ENCODE measurements around the gene PRKAG2.

The PRKAG2 gene

DNA sequence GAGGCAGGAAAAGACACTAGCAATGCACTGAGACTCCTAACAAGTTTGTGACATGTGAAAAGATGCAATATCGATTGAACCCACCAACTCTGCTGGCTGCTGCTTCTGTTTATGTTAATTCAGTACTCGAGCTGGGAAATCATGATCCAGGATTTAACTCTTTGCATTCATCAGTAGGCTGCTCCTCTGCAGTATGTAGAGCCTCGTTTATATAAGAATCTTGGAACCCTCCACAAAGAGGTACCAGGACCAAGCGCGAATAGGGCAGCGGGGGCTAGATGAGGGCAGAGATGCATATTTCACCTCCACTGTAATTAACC, 7.8 kb downstream of the PRKAG2 start:
- Histone ChIP-seq H3K9ac (ENCODE audit: low read depth, low read length, poor library complexity, severe bottlenecking) (no peak overlapping the region), H3K4me3 (ENCODE audit: low read length, poor library complexity, severe bottlenecking) (no peak overlapping the region)

DNA sequence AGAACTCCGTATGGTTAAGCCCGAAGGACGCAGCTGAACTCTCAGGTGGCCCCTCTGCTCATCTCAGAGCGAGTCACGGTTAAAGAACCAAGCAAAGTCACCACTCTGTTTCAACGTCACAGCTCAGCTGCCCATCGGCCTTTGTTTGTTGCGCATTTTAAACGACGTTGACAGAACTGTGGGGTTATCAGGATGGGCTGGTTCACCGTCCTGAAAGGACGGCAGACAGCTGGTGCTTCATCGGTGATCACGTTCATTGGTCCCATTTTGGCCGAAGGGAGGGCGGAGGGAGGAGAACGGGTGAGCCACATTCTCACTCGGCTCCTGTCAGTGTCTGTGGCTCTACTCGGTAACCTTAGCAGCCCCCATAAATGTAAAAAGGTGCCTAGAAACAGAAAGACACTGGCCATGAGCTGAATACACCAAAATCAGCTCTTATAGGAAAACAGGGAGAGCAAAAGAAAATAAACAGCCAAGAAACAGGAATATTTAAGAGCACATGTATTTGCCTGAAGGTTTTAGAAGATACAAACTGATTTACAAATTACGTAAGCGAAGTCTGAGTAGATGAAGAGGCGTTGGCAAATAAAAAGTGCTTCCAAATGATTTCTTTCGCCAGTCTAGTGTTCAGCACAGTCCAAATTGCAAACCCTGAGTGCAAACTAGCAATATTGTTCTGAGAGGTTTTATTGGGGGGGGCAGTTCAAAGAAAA, 8.4 kb downstream of the PRKAG2 start:
- Histone ChIP-seq H3K9ac (ENCODE audit: low read depth, low read length, poor library complexity, severe bottlenecking) (no peak overlapping the region), H3K9me3 (ENCODE audit: insufficient read depth, low read depth, low read length) (no peaks in the 10 kb centered on the region), H3K4me2 (ENCODE audit: low read depth, low read length, poor library complexity, severe bottlenecking) (no peak overlapping the region), H3K4me1 (ENCODE audit: insufficient read depth, low read length, poor library complexity, severe bottlenecking) (no peaks in the 10 kb centered on the region), H3F3A (ENCODE audit: low read depth) (no peaks in the 10 kb centered on the region), H3K36me3 (ENCODE audit: insufficient read depth, low read length) (no peaks in the 10 kb centered on the region), H3K79me2 (ENCODE audit: insufficient read depth, low read length) (no peaks in the 10 kb centered on the region; the same call in 1 of the 2 replicates), H3K9me2 (replicated peaks; ENCODE audit: low read depth, low read length) (no peaks in the 10 kb centered on the region), H4K20me1 (ENCODE audit: insufficient read depth, low read length, poor library complexity, severe bottlenecking) (no peaks in the 10 kb centered on the region), H2AFZ (ENCODE audit: low read length) (no peak overlapping the region), H3K27me3 (ENCODE audit: insufficient read depth, low read length, poor library complexity, severe bottlenecking) (no peaks in the 10 kb centered on the region), H3K4me3 (ENCODE audit: low read length, poor library complexity, severe bottlenecking) (no peak overlapping the region)
- TF ChIP-seq EZH2phosphoT487 (IDR thresholded peaks at IDR 0.05; ENCODE audit: borderline replicate concordance), result no peak
- TF ChIP-seq, protein P1, sequence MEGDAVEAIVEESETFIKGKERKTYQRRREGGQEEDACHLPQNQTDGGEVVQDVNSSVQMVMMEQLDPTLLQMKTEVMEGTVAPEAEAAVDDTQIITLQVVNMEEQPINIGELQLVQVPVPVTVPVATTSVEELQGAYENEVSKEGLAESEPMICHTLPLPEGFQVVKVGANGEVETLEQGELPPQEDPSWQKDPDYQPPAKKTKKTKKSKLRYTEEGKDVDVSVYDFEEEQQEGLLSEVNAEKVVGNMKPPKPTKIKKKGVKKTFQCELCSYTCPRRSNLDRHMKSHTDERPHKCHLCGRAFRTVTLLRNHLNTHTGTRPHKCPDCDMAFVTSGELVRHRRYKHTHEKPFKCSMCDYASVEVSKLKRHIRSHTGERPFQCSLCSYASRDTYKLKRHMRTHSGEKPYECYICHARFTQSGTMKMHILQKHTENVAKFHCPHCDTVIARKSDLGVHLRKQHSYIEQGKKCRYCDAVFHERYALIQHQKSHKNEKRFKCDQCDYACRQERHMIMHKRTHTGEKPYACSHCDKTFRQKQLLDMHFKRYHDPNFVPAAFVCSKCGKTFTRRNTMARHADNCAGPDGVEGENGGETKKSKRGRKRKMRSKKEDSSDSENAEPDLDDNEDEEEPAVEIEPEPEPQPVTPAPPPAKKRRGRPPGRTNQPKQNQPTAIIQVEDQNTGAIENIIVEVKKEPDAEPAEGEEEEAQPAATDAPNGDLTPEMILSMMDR (conservative IDR thresholded peaks at IDR 0.05; ENCODE audit: low read length), result no peak

More for the DNA sequence above, 7.8 kb downstream of the PRKAG2 start:
- Histone ChIP-seq H3K9me2 (replicated peaks; ENCODE audit: low read depth, low read length) (no peaks in the 10 kb centered on the region), H3K4me1 (ENCODE audit: insufficient read depth, low read length, poor library complexity, severe bottlenecking) (no peaks in the 10 kb centered on the region), H3K9me3 (ENCODE audit: insufficient read depth, low read depth, low read length) (no peaks in the 10 kb centered on the region), H3K36me3 (ENCODE audit: insufficient read depth, low read length) (no peaks in the 10 kb centered on the region), H3K79me2 (ENCODE audit: insufficient read depth, low read length) (no peaks in the 10 kb centered on the region; the same call in 1 of the 2 replicates), H4K20me1 (ENCODE audit: insufficient read depth, low read length, poor library complexity, severe bottlenecking) (no peaks in the 10 kb centered on the region), H3K4me2 (ENCODE audit: low read depth, low read length, poor library complexity, severe bottlenecking) (no peak overlapping the region), H2AFZ (ENCODE audit: low read length) (no peak overlapping the region), H3K27me3 (ENCODE audit: insufficient read depth, low read length, poor library complexity, severe bottlenecking) (no peaks in the 10 kb centered on the region), H3F3A (ENCODE audit: low read depth) (no peaks in the 10 kb centered on the region)
- TF ChIP-seq, protein P1 (conservative IDR thresholded peaks at IDR 0.05; ENCODE audit: low read length), result no peak
- TF ChIP-seq EZH2phosphoT487 (IDR thresholded peaks at IDR 0.05; ENCODE audit: borderline replicate concordance), result no peak

DNA sequence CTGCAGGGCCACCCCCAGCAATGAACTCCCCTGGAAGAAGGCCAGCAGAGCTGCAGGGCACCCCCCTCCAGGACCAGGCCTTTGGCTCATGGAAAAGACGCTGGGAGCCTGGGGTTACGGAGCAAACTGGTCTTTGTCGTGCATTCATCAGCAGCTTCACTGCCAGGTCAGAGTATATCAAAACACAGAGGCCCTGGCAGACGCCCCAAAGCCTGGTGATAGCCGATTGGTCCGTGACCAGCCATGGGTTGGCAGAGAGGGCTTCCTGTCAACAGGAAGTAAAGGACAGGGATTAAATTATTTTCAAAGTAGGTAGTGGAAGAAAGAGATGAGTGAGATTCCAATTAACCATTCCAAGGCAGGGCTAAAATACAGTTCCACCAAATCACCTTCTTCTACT, 9.0 kb downstream of the PRKAG2 start:
- H3K9ac ChIP-seq (ENCODE audit: low read depth, low read length, poor library complexity, severe bottlenecking), result no peak overlapping the region
- no peaks in the 10 kb centered on the region for H3K79me2 ChIP-seq (ENCODE audit: insufficient read depth, low read length)
- H3K9me3 ChIP-seq (ENCODE audit: insufficient read depth, low read depth, low read length), result no peaks in the 10 kb centered on the region
- no peak overlapping the region for H3K4me2 ChIP-seq (ENCODE audit: low read depth, low read length, poor library complexity, severe bottlenecking)
- H3F3A ChIP-seq (ENCODE audit: low read depth), result no peaks in the 10 kb centered on the region
- H3K27me3 ChIP-seq (ENCODE audit: insufficient read depth, low read length, poor library complexity, severe bottlenecking), result no peaks in the 10 kb centered on the region
- TF ChIP-seq EZH2phosphoT487 (IDR thresholded peaks at IDR 0.05; ENCODE audit: borderline replicate concordance), result no peak
- no peaks in the 10 kb centered on the region for H3K9me2 ChIP-seq (replicated peaks; ENCODE audit: low read depth, low read length)
- H3K36me3 ChIP-seq (ENCODE audit: insufficient read depth, low read length), result no peaks in the 10 kb centered on the region
- no peaks in the 10 kb centered on the region for H3K4me1 ChIP-seq (ENCODE audit: insufficient read depth, low read length, poor library complexity, severe bottlenecking)
- no peak overlapping the region for H3K4me3 ChIP-seq (ENCODE audit: low read length, poor library complexity, severe bottlenecking)
- no peaks in the 10 kb centered on the region for H4K20me1 ChIP-seq (ENCODE audit: insufficient read depth, low read length, poor library complexity, severe bottlenecking)
- H2AFZ ChIP-seq (ENCODE audit: low read length), result no peak overlapping the region
